Fibroblast of peridontal ligament (primary cell): ENCODE measurements around the gene PDLIM5.

ENCODE experiments used
- DNase-seq: peaks from one replicate; pipeline ENCODE4 v3.0.0-alpha.2; 2010; ENCODE audit errors: extremely low read depth

PDLIM5 gene

GRCh38 chr4:94426783-94427182 is 25.0 kb upstream of the PDLIM5 start:
- DNase-seq = no peak

GRCh38 chr4:94428884-94429283 is 22.9 kb upstream of the PDLIM5 start:
- no peak for DNase-seq

- no peak for DNase-seq
Measured at GRCh38 chr4:94430406-94430805, 21.3 kb upstream of the PDLIM5 start.

- no peak for DNase-seq
Measured at GRCh38 chr4:94431388-94431787, 20.4 kb upstream of the PDLIM5 start.

DNA sequence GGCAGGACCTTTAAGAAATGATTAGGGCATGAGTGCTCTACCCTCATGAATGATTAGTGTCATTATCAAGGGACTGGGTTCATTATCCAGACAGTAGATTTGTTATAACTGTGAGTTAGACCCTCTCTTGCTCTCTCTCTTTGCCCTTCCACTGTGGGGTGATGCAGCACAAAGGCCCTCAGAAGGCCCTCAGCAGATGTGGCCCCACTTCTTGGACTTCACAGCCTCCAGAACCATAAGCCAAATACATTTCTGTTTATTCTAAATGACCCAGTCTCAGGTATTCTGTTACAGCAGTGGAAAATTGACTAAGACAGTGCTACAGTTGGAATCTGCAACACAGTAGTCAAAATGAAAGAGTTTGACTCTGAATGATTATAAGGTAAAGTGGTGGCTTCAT is 17.2 kb upstream of the PDLIM5 start:
- DNase-seq = no peak

DNA sequence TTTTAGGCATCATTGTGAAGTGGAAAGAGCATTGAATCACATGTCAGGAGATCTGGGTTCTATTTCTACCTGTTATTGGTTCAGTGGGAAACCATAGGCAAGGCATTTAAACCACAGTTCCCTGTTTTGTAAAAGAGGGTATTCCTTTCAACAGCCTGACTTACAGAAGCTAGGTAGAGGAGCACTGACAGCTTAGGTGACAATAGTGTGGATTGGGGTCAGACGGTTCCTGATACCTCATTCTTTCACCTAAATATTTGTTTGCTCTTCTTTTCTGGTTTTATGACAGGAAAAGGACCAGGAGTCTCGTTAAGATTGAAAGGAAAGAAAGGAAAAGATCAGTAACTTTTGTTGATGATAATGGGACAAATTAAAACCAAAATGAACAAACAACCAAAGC is 15.9 kb upstream of the PDLIM5 start:
- DNase-seq = no peak

- no peak for DNase-seq
Measured at GRCh38 chr4:94436512-94436911, 15.2 kb upstream of the PDLIM5 start.

DNA sequence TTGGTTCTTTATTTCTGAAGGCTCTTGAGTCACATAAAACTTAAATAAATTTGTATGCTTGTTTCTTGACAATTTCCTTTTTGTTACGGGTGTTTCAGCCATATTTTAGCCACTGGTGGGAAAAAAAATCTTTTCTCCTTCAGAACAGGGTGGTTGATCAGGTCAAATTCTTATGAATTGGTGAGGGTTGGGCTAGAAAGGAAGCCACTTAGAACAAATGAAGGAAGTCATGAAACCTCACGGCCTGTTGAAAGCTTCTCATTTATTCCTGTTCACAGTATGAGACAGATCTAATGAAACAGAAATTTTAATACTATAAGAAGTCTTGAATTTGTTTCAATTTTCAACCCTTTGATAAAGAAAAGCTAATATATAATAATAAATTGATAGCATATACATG is 12.1 kb upstream of the PDLIM5 start:
- no peak for DNase-seq

DNA sequence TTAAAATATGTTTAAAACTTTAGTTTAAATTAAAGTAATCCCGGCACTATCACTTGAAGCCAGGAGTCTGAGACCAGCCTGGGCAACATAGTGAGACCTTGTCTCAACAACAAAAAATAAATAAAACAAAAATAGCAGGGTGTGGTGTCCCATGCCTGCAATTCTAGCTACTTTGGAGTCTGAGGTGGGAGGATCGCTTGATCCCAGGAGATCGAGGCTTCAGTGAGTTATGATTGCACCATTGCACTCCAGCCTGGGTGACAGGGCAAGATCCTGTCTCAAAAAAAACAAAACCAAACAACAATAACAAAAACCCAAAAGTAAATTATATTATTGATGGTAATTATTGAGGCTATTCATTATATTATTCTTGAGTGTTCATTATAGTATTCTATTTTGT is 9.9 kb upstream of the PDLIM5 start:
- DNase-seq = no peak

DNA sequence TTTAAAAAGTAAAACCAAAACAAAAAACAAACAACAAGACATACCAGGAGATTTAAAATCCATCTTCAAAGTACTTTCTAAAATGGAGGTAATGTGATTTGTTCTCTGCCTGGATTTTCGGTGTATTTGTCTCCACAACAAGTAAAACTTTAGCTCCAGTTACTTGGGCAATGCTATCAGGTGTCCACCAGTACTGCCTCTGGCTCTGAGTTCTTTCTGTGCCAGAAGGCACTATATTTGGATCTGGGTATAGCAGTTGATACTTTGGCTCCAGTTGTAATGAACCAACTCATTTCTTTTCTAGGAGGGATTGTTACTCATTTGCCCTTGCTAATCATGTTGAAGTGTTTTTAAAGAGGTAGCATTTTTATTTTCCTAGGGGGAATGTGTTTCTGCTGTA is 9.5 kb upstream of the PDLIM5 start:
- peak; percentile 46 for DNase-seq

DNA sequence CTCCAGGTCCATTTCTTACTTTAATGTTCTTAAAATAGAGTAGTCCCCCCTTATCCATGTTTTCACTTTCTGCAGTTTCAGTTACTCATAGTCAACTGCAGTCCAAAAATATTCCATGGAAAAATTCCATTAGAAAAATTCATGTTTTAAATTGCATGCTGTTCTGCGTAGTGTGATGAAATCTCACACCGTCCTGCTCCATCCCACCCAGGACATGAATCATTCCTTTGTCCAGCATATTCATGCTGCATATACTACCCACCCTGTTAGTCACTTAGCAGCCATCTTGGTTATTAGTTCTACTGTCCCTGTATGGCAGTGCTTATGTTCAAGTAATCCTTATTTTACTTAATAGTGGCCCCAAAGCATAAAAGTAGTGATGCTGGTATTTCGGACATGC is 5.4 kb upstream of the PDLIM5 start:
- peak; percentile 95 for DNase-seq

GRCh38 chr4:94447754-94448411 is 3.9 kb upstream of the PDLIM5 start:
- DNase-seq = no peak

GRCh38 chr4:94448815-94449375 is 2.8 kb upstream of the PDLIM5 start:
- DNase-seq = no peak

- peak; percentile 54 for DNase-seq
Measured at GRCh38 chr4:94451051-94451694, 569 bp upstream of the PDLIM5 start.

DNA sequence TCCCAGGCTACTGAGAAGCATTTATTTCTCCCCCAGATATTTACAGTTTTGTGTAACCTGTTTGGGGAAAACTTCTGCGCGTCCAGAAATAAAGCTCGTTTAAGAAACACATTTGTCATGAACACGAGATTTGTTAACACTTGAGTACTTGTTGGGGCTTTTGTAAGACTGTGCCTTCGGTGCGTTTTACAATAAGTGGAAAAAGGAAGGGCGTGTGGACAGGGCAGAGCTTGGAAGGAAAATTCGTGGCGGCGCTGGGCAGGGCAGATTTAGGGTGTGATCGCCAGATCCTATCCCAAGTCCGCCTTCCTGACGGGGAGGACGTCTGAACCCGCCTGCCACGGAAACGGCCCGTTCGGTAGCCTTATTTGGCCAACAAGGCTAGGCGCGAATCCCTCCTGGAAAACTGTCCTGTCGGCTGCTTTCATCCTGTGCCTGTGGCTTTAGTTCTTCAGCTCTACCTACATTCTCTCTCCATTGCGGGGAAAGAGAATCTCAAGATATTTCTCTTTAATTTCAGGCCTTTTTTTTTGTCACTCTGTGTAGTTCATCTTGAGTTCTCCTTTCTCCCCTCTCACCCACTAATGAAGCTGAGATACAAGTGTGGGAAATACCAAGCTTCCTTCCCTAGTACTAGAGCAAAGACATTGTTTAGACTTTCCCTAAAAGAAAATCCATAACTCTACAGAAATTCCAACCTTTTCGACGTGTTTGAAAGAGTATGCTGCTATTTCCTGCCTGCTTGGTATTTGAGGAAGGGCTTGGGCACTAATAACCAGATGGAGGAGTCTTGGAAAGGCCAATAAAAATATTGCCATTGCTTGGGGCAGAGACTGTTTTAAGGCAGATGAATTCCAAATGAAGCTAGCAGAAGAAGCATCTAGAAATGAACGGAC is 982 bp downstream of the PDLIM5 start:
- DNase-seq = peak; percentile 90

- no peak for DNase-seq
Measured at GRCh38 chr4:94453391-94453963, 1.7 kb downstream of the PDLIM5 start.

GRCh38 chr4:94454405-94454804 is 2.7 kb downstream of the PDLIM5 start:
- DNase-seq = peak; percentile 49

DNA sequence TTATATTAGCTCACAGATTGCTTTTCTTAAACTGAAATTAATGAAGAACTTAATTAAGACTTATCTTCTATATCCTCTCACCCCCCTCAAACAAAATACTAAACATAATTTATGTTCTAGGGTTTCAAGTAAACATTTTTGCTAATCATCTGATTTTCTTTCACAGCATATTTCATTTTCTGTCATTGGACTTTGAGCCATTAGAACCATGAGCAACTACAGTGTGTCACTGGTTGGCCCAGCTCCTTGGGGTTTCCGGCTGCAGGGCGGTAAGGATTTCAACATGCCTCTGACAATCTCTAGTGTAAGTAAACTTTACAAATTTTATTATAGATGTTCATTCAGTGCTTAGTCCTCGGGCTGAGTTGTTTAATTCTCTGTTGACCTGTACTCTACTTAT is 3.3 kb downstream of the PDLIM5 start:
- peak; percentile 86 for DNase-seq

- peak; percentile 70 for DNase-seq
Measured at GRCh38 chr4:94457692-94458106, 6.0 kb downstream of the PDLIM5 start.

DNA sequence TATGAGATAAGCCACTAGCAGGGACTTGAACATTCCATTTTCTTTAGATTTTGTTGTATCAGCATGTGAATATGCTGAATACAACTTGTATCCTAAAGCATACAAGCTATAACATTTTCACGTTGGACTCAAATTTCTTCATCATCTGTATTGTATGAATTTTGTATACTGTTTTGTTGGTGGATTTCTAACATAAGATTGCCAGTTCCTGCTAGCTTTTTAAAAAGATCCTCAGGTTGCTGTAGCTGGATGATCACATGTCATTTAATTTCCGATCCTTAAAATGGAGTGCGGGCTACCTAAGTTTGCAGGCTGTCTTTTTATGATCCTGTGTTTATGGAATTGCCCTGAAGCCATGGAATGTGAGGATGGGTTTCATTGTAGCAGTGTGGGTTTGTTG is 6.9 kb downstream of the PDLIM5 start:
- DNase-seq = no peak

- no peak for DNase-seq
Measured at GRCh38 chr4:94459462-94460161, 7.9 kb downstream of the PDLIM5 start.
